Measurements from ENCODE around the gene SENP8.

The SENP8 gene

DNA sequence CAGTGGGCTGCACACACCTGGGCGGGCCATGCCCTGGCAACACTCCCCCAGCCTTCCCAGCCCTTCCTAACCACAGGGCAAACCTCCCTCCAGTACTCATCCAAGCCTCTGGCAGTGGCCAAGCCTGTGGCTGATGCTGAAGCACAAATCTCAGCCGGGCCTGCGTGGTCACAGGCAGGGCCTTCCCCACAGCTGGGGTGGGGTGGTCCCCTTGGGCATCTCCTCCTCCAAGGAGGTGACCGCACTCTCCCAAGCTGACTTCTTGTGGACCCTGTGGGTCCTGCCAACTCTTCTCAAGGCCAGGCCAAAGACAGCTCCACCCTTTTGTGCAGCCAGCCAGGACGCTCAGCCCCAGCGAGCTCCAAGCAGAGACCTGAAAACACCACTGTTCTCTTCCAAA lies 58.0 kb downstream of the SENP8 start:
- no peak for DNase-seq

- DNase-seq: no peak
These were observed 58.5 kb downstream of the SENP8 start for GRCh38 chr15:72176743-72177142.

- DNase-seq: no peak
These were observed 60.9 kb downstream of the SENP8 start for GRCh38 chr15:72178976-72179585.

GRCh38 chr15:72179950-72180581 lies 61.9 kb downstream of the SENP8 start:
- no peak for DNase-seq

DNA sequence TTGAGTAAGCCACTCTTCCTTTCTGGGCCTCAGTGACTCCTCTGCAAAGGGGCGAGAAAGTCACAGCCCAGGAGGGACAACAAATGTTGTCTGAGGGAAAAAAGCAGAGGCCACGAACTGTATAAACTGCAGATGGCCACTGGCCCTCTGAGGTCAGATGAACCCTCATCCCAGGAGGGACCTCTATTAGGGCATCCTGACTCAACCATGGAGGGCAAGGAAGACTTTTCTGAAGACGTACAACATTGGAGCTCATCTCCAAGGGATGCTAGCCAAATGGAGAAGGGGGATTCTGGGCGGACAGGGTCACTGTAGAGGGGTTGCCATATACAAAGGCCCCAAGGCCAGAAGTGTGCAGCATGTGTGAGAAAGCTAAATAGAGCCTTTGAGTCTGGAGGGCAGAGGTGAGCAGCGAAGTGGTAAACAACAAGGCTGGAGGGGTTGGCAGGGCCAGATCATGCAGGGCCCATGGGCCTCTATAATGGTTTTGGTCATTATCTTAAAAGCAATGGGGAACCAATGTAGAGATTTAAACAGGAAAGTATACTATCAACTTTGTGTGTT lies 62.6 kb downstream of the SENP8 start:
- DNase-seq: no peak

- no peak for DNase-seq
These were observed 64.0 kb downstream of the SENP8 start for GRCh38 chr15:72182244-72182643.

DNA sequence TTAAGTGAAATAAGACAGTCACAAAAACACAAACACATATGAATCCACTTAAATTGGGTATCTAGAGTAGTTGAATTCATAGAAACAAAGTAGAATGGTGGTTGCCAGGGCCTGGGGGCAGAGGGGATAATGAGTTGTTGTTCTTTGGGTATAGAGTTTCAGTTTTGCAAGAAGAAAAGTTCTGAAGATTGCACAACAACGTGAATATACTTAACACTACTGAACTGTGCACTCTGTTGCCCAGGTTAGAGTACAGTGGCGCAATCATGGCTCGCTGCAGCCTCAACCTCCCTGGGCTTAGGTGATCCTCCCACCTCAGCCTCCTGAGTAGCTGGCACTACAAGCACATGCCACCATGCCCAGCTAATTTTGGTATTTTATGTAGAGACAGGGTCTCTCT lies 64.5 kb downstream of the SENP8 start:
- DNase-seq: no peak

- DNase-seq: no peak
These were observed 65.6 kb downstream of the SENP8 start for GRCh38 chr15:72183781-72184164.

GRCh38 chr15:72184165-72184811 lies 66.1 kb downstream of the SENP8 start:
- no peak for DNase-seq

- DNase-seq: no peak
These were observed 71.2 kb downstream of the SENP8 start for GRCh38 chr15:72189250-72189902.

DNA sequence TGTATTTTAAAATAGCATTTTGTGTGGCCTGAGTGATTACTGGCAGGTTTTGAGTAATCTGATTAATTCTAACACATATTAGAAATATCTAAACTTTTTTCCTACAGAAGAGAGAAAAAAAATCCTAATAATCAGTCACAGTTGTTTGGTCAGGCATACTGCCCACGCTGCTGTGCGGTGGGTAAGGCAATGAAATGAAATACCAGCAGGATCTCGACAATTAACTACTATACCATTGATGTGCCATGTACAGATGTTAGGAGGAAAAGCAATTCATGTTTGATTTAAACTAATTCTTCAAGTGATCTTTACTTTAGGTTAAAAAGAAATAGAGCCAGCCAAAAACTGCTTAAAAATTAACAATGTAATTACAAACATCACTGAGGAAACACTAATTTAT lies 74.2 kb downstream of the SENP8 start:
- no peak for DNase-seq
